D721Med (cell line): ENCODE results near the gene TRMT10B.
"Not testable (repeated sequence)": the region's sequence is repeated elsewhere in the genome, so short reads cannot be mapped to it uniquely, and the experiment has no call there.

Source experiments
- DNase-seq: peaks from one replicate; pipeline ENCODE4 v3.0.0; 2011; ENCODE audit warnings: low spot score; ENCODE audit not compliant: insufficient read length
- FAIRE-seq: peaks from 2 replicates; lab custom pipeline; 2011; peaks lifted over from hg19 to GRCh38; lab: Jason Lieb, UNC
- CTCF ChIP-seq: IDR thresholded peaks from 2 replicates; pipeline ENCODE4 v1.5.1; 2012; ENCODE audit warnings: mild to moderate bottlenecking, control low read depth; ENCODE audit not compliant: insufficient read depth; ENCODE audit errors: missing control alignments

Gene TRMT10B

GRCh38 chr9:37820142-37820541 lies 66.5 kb downstream of the TRMT10B start:
- no peak for FAIRE-seq
- no peak for TF ChIP-seq CTCF
- DNase-seq = no peak

GRCh38 chr9:37825174-37825573 lies 71.6 kb downstream of the TRMT10B start:
- FAIRE-seq, DNase-seq: not testable (repeated sequence)

DNA sequence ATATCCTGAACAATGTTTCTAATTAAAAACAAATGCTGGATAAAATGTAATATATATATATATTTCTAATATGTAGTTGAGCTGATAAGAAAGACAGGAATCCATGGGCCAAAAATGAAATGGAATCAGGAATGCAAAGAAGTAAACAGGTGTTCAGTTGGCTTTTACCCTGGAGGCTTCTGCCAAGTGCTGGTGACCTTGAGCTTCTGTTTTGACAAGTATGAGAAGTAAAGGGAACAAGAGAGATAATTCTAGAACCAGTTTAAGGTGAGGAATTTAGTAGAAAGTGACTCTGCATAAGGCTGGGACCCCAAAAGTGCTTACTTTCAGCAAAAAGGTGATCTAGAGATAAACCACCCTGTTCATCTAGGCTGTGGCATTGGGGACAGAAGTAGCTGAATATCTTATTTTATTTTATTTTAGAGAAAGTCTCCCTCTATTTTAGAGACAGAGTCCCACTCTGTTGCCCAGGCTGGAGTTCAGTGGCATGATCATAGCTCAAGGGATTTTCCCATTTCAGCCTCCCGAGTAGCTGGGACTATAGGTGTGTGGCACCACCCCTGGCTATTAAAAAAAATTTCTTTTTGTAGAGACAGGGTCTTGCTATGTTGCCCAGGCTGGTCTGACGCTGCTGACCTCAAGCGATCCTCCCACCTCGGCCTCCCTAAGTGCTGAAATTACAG lies 74.0 kb downstream of the TRMT10B start:
- FAIRE-seq = no peak
- no peak for DNase-seq

More for the DNA sequence above, 74.0 kb downstream of the TRMT10B start:
- TF ChIP-seq CTCF = no peak
